Spleen (tissue), 11 donors: Measurements from ENCODE around the gene PDE6D. TPM values are rescaled to one million over a fixed set of nuclear protein-coding genes. Genes with fewer than 3 reads are reported as not detected.

ENCODE experiments used
- DNase-seq: peaks from one replicate; pipeline ENCODE4 v3.0.0-alpha.2; 2020
- H3K27ac ChIP-seq, 8 donors: fragments of 200-600 bp; sonication (generic) in 7 of 8; 1 replicate in 4 of 8; 2 replicates in 4 of 8; pipeline versions ENCODE4 v1.5.0 to v1.8.0; 2016 to 2021; ENCODE audit warnings: inconsistent platforms in 4 of 8, mild to moderate bottlenecking in 4 of 8, moderate library complexity in 1 of 8
- H3K27me3 ChIP-seq, 7 donors: fragments of 200-600 bp; sonication (generic) in 6 of 7; replicated peaks in 1 of 7; 1 replicate in 4 of 7; 2 replicates in 3 of 7; pipeline versions ENCODE4 v1.5.0 to v1.8.0; 2016 to 2021; ENCODE audit warnings: inconsistent platforms in 3 of 7, mild to moderate bottlenecking in 1 of 7
- H3K36me3 ChIP-seq, 6 donors: fragments of 200-600 bp; sonication (generic) in 5 of 6; 1 replicate in 4 of 6; 2 replicates in 2 of 6; pipeline versions ENCODE4 v1.5.0 to v1.8.0; 2016 to 2021; ENCODE audit warnings: inconsistent platforms in 2 of 6
- H3K4me1 ChIP-seq, 6 donors: fragments of 200-600 bp; sonication (generic) in 5 of 6; 1 replicate in 3 of 6; 2 replicates in 3 of 6; pipeline versions ENCODE4 v1.5.0 to v1.8.0; 2016 to 2021; ENCODE audit warnings: inconsistent platforms in 3 of 6
- H3K4me3 ChIP-seq, 8 donors: fragments of 200-600 bp; sonication (generic) in 7 of 8; 1 replicate in 4 of 8; 2 replicates in 4 of 8; pipeline versions ENCODE4 v1.5.0 to v1.8.0; 2016 to 2021; ENCODE audit warnings: inconsistent platforms in 4 of 8, mild to moderate bottlenecking in 4 of 8, moderate library complexity in 2 of 8
- H3K9me3 ChIP-seq, 8 donors: fragments of 200-600 bp; sonication (generic) in 7 of 8; 1 replicate in 4 of 8; 2 replicates in 4 of 8; pipeline versions ENCODE4 v1.5.0 to v1.8.0; 2016 to 2021; ENCODE audit warnings: inconsistent platforms in 4 of 8
- POLR2A ChIP-seq, 3 donors: fragments of 450-650 bp; IDR thresholded peaks; one replicate each; pipeline ENCODE4 v1.5.1; 2017; ENCODE audit warnings: antibody characterized with exemption in 3 of 3, mild to moderate bottlenecking in 1 of 3
- POLR2AphosphoS5 ChIP-seq, 3 donors: sonication (generic); formaldehyde crosslinking; IDR thresholded peaks; one replicate each; pipeline ENCODE4 v1.5.1; 2017; ENCODE audit warnings: antibody characterized with exemption in 3 of 3
- WGBS, 5 donors: extraction: QIAGEN DNeasy Blood & Tissue Kit in 3 of 5; methylation state at CpG; one replicate each; pipeline versions ENCODE4 v1.1.5 to v1.1.7; 2013 to 2018; 5-methylcytosine and 5-hydroxymethylcytosine counted together
- intact Hi-C: fragments of 100-400 bp; cut with DNase I; formaldehyde crosslinking; loops from one replicate; pipeline ENCODE4 v1.15.0; 2023; ENCODE audit warnings: low total_unique reads
- polyA plus RNA-seq, 3 donors: library from polyadenylated mRNA; stranded (reverse); fragments of 200-250 nt; gene quantifications; one replicate each; pipeline ENCODE4 v1.2.1, GENCODE V29; 2013
- total RNA-seq, 7 donors: library from RNA; depleted of rRNA in 3 of 7; stranded (reverse); fragments of >200 nt in 3 of 7; fragmentation: NEBNext Ultra II Directional in 4 of 7; extraction: Animal tissue kit (Norgen Biotek cat#: 25700) in 4 of 7; gene quantifications; one replicate each; pipeline versions ENCODE4 v1.1.0 to v1.2.1, GENCODE V29; 2016 to 2021
- TF ChIP-seq, protein P1 (sequence below), 11 experiments: fragments of 200-600 bp in 7 of 11; fragments of 450-650 bp in 4 of 11; sonication (generic) in 4 of 11; IDR thresholded peaks in 8 of 11; conservative IDR thresholded peaks in 3 of 11; 1 replicate in 7 of 11; 2 replicates in 4 of 11; pipeline versions ENCODE4 v1.4.0 to v1.8.0; 2016 to 2021; ENCODE audit warnings: antibody characterized with exemption in 11 of 11, inconsistent platforms in 4 of 11, mild to moderate bottlenecking in 1 of 11
- donor health status: healthy with polysubstance abuse.
- donor health status: DM: no; HTN: no; CAD: no; lungs with moderate emphysema.
- donor health status: DM: no; HTN: no; CAD: no.
- donor health status: Bipolar disorder and iron deficiency.
- donor health status: healthy.
- donor health status: DM: no; HTN: no; CAD: no.
- donor health status: DM: yes; HTN: yes; CAD: no.

Gene PDE6D
- total and polyA plus RNA-seq, 10 donors = 20.5 to 45.0 (median 29.6) TPM

DNA sequence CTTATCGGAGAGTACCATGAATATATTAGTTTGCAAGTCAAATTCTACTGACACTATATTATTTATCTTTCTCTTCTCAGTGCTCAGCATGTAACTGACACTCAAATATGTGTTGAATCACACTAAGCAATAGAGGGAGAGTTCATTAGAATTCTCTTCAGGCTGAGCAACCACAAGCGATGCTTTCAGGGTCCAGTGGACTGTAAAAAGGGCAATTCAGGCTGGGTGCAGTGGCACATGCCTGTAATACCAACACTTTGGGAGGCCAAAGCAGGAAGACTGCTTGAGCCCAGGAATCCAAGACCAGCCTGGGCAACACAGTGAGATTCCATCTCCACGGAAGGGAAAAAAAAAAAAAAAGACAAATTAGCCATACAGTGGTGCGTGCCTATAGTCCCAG is 16.3 kb downstream of the PDE6D start:
- no peak for DNase-seq
- peaks cover 0 to 10% (median 0%) of the 10 kb centered on the region in 6 donors for H3K36me3 ChIP-seq
- WGBS, 5 donors = 81 to 96% (median 92%) methylated on average over 4 of the region's 4 CpGs
- intact Hi-C loops = no loop called here
- H3K27ac ChIP-seq = no peak overlapping the region
- H3K9me3 ChIP-seq = no peaks in the 10 kb centered on the region
- no peaks in the 10 kb centered on the region for H3K27me3 ChIP-seq
- no peak overlapping the region for H3K4me3 ChIP-seq
- peaks cover 0 to 20% (median 5%) of the 10 kb centered on the region in 6 donors for H3K4me1 ChIP-seq
- TF ChIP-seq POLR2AphosphoS5 (IDR thresholded peaks at IDR 0.05) (no peak), POLR2A (IDR thresholded peaks at IDR 0.05) (no peak)
- TF ChIP-seq, protein P1, sequence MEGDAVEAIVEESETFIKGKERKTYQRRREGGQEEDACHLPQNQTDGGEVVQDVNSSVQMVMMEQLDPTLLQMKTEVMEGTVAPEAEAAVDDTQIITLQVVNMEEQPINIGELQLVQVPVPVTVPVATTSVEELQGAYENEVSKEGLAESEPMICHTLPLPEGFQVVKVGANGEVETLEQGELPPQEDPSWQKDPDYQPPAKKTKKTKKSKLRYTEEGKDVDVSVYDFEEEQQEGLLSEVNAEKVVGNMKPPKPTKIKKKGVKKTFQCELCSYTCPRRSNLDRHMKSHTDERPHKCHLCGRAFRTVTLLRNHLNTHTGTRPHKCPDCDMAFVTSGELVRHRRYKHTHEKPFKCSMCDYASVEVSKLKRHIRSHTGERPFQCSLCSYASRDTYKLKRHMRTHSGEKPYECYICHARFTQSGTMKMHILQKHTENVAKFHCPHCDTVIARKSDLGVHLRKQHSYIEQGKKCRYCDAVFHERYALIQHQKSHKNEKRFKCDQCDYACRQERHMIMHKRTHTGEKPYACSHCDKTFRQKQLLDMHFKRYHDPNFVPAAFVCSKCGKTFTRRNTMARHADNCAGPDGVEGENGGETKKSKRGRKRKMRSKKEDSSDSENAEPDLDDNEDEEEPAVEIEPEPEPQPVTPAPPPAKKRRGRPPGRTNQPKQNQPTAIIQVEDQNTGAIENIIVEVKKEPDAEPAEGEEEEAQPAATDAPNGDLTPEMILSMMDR (IDR thresholded peaks at IDR 0.05 in 8 of 11, conservative IDR thresholded peaks at IDR 0.05 in 3 of 11) = no peak

DNA sequence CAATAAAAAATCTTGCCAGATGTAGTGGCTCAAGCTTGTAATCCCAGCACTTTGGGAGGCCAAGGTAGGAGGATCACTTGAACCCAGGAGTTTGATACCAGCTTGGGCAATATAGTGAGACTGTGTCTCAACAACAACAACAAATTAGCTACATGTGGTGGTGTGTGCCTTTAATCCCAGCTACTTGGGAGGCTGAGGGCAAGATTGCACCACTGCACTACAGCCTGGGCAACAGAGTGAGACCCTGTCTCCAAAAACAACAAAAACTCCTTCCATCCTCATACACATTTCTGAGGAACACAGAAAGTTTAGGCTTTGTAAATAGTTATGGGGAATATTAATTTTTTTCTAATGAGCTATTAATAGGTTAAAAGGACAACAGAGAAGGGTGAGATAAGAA is 17.0 kb downstream of the PDE6D start:
- TF ChIP-seq, protein P1 (IDR thresholded peaks at IDR 0.05 in 8 of 11, conservative IDR thresholded peaks at IDR 0.05 in 3 of 11) = no peak
- TF ChIP-seq POLR2A (IDR thresholded peaks at IDR 0.05) = no peak
- no peak for TF ChIP-seq POLR2AphosphoS5 (IDR thresholded peaks at IDR 0.05)
- peaks cover 0 to 20% (median 5%) of the 10 kb centered on the region in 6 donors for H3K4me1 ChIP-seq

DNA sequence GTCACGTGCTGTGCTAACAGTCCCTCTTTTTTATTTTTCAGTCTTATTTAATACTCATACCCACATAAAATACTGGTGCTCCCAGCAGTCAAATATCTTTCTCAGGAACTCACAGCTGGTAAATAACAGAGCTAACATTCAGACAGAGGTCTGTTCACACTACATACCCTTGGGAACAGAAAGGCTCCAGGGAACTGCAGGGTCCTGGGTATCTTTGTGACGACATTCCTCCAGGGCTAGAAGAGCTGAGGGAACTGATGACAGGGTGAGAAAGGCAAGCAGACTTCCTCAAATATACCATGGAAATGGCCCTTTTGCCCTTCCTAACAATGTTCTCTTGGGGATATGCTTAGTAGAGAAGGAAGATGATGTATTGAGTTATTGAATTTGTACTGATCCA is 19.3 kb downstream of the PDE6D start:
- Histone ChIP-seq H3K36me3 (peaks cover 0 to 10% (median 0%) of the 10 kb centered on the region in 6 donors), H3K27ac (no peak overlapping the region), H3K9me3 (no peaks in the 10 kb centered on the region), H3K4me1 (peaks cover 0 to 20% (median 5%) of the 10 kb centered on the region in 6 donors), H3K4me3 (no peak overlapping the region), H3K27me3 (no peaks in the 10 kb centered on the region)
- intact Hi-C loops = no loop called here
- 85 to 92% (median 88%) methylated on average over 2 of the region's 2 CpGs for WGBS, 5 donors
- TF ChIP-seq, protein P1 (IDR thresholded peaks at IDR 0.05 in 8 of 11, conservative IDR thresholded peaks at IDR 0.05 in 3 of 11) = no peak
- no peak for TF ChIP-seq POLR2A (IDR thresholded peaks at IDR 0.05)
- no peak for TF ChIP-seq POLR2AphosphoS5 (IDR thresholded peaks at IDR 0.05)
- DNase-seq = no peak

More for the DNA sequence above, 17.0 kb downstream of the PDE6D start:
- intact Hi-C loops = no loop called here
- Histone ChIP-seq H3K27me3 (no peaks in the 10 kb centered on the region), H3K36me3 (peaks cover 0 to 10% (median 0%) of the 10 kb centered on the region in 6 donors), H3K9me3 (no peaks in the 10 kb centered on the region), H3K4me3 (no peak overlapping the region), H3K27ac (no peak overlapping the region)
- no peak for DNase-seq

DNA sequence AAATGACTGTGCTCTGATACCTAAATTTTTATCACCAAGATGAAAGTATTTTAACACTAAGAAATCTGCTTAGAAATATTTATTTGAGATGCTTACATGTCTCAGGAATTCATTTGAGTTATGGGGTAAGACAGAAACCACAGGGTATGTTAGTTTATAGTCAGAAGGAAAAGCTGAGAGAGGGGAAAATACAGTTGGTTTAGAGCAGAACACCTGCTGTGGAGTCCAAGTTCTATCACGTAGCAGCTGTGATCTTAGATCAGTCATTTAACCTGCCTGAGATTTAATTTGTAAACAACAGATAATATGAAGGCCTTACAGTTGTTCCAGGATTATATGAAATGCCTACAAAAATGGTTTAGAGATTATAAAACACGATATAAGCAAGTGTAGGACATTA is 29.0 kb downstream of the PDE6D start:
- 81 to 90% (median 88%) methylated on average over 2 of the region's 2 CpGs for WGBS, 5 donors
- DNase-seq = no peak

More for the DNA sequence above, 29.0 kb downstream of the PDE6D start:
- Histone ChIP-seq H3K27ac (no peak overlapping the region), H3K4me3 (no peak overlapping the region), H3K36me3 (no peaks in the 10 kb centered on the region), H3K27me3 (no peaks in the 10 kb centered on the region), H3K9me3 (no peaks in the 10 kb centered on the region), H3K4me1 (no peaks in the 10 kb centered on the region)
- TF ChIP-seq POLR2A (IDR thresholded peaks at IDR 0.05) (no peak), POLR2AphosphoS5 (IDR thresholded peaks at IDR 0.05) (no peak)
- TF ChIP-seq, protein P1 (IDR thresholded peaks at IDR 0.05 in 8 of 11, conservative IDR thresholded peaks at IDR 0.05 in 3 of 11) = no peak
- intact Hi-C loops = no loop called here
